Left renal pelvis (tissue), 4 donors: ENCODE results near the gene NPIPB2. TPM values are rescaled to one million over a fixed set of nuclear protein-coding genes. Genes with fewer than 3 reads are reported as not detected.

Experiments used
- DNase-seq, 4 donors: peaks; one replicate each; pipeline ENCODE4 v3.0.0-alpha.2; 2013; ENCODE audit warnings: low read depth in 4 of 4, low spot score in 3 of 4
- polyA plus RNA-seq, 4 donors: library from polyadenylated mRNA; unstranded; fragments of 120-200 nt; gene quantifications; one replicate each; pipeline ENCODE4 v1.2.1, GENCODE V29; 2013; ENCODE audit not compliant: insufficient read length in 4 of 4

NPIPB2 gene
- polyA plus RNA-seq, 4 donors: 1.6 to 21.2 (median 5.8) TPM

DNA sequence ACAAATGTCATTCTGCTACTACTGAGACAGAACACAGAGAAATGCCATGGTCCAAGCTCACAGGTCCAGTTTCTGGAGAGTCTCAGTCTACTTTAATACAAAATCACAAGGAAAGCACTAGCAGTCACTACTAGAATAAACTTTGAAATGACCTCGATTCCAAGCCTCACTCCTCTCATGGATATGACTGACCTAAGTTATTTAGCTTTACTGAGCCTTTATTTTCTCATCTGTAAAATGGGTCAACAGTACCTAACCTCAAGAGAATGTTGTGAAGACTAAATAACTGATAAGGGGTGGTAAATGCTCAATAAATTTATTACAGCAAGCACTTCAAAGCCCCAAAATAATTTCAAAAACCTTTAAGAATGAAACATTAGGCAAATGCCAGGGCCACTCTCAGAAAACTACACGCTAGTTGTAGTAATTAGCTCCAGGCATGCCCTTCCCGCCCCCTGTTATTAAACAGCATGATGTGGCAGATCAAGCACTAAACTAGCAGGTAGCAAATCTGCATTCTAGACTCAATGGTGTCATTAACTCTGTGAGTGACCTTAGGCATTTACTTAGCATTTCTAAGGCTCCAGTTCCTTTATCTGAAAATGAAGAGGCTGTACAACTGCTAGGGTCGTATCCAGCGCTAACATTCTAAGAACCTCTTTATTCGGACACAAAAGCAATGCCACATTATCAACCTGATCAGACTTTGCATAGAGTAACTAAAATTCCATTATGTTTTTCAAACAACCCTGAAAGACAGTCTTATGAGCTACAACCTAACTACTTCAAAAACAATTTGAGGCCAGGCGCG is 34.5 kb downstream of the NPIPB2 start:
- DNase-seq: no peak

GRCh38 chr16:11903906-11904305 is 37.9 kb downstream of the NPIPB2 start:
- DNase-seq: no peak

GRCh38 chr16:11901091-11901490 is 40.8 kb downstream of the NPIPB2 start:
- DNase-seq: no peak

GRCh38 chr16:11896486-11897176 is 45.2 kb downstream of the NPIPB2 start:
- no peak for DNase-seq

DNA sequence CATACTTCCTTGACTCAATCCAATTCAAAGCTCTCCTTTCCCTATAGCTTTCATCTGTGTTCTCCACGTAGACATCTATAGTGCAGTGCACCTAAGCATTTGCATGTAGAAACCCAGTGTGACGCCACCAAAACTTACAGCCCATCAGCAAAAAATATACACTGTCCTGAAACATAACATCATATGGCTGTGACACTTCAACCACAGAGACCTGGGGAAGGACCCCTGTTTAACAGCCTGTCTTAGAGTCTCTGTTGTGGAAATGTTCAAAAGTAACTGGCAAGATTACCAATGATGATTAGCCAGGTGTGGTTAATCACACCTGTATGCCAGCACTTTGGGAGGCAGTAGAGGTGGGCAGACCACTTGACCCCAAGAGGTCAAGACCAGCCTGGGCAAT is 48.3 kb downstream of the NPIPB2 start:
- no peak for DNase-seq

DNA sequence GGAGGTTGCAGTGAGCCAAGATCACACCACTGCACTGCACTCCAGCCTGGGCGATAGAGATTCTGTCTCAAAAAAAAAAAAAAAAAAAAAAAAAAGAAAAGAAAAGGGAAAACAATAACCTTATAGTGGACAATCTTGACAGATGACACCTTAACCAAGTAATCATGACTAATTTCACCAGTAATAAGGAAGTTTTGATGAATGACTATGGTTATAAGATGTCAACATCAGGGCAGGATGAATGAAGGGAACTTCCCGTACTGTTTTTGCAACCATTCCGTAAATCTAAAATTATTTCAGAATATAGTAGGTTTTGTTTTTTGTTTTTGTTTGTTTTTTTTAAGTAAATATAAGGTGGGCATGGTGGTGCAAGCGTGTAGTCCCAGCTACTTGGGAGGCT is 49.1 kb downstream of the NPIPB2 start:
- DNase-seq: no peak

- DNase-seq: no peak
These were observed 51.4 kb downstream of the NPIPB2 start for GRCh38 chr16:11890231-11890965.

DNA sequence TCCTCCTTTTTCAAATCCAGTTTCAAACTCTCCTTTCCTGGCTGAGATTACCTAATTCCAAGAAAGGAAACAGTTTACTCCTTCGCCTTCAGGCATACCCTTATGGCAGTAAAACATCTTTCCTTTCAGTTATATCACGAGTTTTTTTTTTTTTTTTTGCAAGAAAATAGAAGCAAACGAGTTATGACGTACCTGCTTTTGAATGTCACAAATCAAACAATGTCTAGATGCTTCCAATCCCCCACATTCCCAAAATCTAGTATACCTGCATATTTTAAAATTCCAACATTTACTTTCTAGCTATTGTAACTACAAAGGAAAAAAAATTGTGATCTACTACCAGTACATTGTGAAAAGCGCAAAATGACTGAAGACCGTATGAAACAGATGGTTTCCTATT is 55.0 kb downstream of the NPIPB2 start:
- no peak for DNase-seq

DNA sequence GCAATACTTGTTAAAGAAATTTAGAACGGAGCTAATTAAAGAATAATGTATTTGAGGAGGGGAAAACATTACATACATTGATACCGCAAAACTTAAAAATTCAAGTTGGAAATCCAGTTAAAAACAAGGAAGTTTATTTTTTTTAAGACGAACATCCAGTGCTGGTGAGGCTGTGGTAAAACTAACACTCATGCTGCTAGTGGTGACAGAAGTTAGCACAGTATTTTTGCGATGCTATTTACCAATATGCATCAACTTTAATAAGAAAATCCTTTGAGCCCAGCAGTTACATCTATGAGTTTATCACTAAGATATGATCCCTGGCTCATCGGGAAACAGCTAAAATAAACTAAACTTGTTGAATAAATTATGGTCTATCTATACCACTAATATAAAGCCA is 57.8 kb downstream of the NPIPB2 start:
- no peak for DNase-seq

DNA sequence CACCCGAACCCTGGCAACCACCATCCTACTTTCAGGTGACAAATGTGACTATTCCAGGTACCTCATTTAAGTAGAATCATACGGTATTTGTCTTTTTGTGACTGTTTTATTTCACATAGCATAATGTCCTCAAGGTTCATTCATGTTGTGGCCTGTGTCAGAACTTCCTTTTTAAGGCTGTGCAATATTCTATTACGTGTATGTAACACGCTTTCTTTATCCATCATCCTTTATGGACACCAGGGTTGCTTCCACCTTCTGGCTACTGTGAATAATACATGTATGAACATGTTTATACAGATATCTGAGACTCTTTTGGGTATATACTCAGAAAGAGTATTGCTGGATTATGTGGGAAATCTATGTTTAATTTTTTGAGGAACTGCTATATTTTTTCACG is 61.8 kb downstream of the NPIPB2 start:
- DNase-seq: no peak

GRCh38 chr16:11877374-11877773 is 64.5 kb downstream of the NPIPB2 start:
- DNase-seq: no peak

Other genes starting within 250 kb of the NPIPB2 start
- 10 to 100 TPM; 27.6 to 42.1 (median 40.2) TPM for gene TXNDC11, start 199.2 kb downstream of the NPIPB2 start, polyA plus RNA-seq
- 100 to 1,000 TPM in 1 of 4 donors, 10 to 100 TPM in 3; 67.6 to 100 (median 83.4) TPM for gene ZC3H7A, start 144.8 kb downstream of the NPIPB2 start, polyA plus RNA-seq
- 100 to 1,000 TPM; 206 to 271 (median 242) TPM for gene RSL1D1, start 90.5 kb downstream of the NPIPB2 start, polyA plus RNA-seq
- 100 to 1,000 TPM in 3 of 4 donors, 10 to 100 TPM in 1; 84.6 to 133 (median 117) TPM for gene GSPT1, start 26.1 kb downstream of the NPIPB2 start, polyA plus RNA-seq
- gene TNFRSF17, start 23.2 kb upstream of the NPIPB2 start, polyA plus RNA-seq: under 1 TPM in 1 of 4 donors, not detected in 3; 0.43 TPM
- 10 to 100 TPM; 14.1 to 32.1 (median 29.4) TPM for gene SNX29, start 34.7 kb upstream of the NPIPB2 start, polyA plus RNA-seq